Fibroblast of gingiva (primary cell): ENCODE data around the gene DIP2C.
"Not testable (repeated sequence)": the region's sequence is repeated elsewhere in the genome, so short reads cannot be mapped to it uniquely, and the experiment has no call there.

Experiments used
- DNase-seq: peaks from one replicate; pipeline ENCODE4 v3.0.0-alpha.2; 2011; ENCODE audit warnings: low read depth

The DIP2C gene

GRCh38 chr10:597976-598375 lies 91.5 kb downstream of the DIP2C start:
- no peak for DNase-seq

- no peak for DNase-seq
These were observed 92.6 kb downstream of the DIP2C start for GRCh38 chr10:596725-597345.

- not testable (repeated sequence) for DNase-seq
These were observed 93.3 kb downstream of the DIP2C start for GRCh38 chr10:596131-596530.

DNA sequence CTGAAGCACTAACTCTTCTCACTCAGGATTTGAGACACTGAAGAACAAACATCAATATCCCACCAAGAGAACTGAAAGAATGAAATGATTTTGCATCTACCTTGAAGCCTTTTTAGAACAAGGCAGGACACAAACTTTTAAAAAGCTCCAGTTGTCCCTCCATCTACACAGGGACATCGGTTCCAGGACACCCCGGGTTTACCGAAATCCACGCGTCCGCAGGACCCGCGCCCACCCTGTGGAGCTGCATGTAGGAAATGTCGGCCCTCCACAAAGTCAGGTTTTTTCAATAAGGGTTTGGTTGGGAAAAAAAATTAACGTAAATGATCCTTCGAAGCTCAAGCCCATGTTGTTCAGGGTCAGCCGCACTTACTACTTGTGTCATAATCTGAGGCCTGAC lies 94.0 kb downstream of the DIP2C start:
- no peak for DNase-seq

GRCh38 chr10:594584-595270 lies 94.7 kb downstream of the DIP2C start:
- no peak for DNase-seq

DNA sequence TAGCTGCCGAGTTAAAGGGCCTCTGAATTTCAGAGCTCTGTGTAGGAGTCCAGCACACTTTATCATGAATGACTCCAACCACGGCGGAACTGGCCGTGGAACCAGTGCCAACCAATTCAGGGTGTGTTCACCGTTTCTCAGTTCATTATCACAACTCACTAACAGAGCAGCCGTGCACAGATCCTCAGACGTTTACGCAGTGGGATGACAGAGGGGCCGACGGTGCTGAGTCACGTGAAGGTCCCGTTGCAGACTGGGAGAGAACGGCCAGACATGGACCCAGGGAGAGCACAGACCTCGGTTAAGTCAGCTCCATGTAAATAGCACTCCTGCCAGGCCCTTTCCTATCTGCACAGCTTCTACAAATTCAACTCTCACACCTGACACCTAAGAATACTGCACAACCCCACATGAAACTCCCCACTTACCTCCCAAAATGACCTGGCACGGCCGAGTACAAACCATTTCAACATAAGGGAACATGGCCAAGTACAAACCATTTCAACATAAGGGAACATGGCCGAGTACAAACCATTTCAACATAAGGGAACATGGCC lies 95.5 kb downstream of the DIP2C start:
- no peak for DNase-seq

DNA sequence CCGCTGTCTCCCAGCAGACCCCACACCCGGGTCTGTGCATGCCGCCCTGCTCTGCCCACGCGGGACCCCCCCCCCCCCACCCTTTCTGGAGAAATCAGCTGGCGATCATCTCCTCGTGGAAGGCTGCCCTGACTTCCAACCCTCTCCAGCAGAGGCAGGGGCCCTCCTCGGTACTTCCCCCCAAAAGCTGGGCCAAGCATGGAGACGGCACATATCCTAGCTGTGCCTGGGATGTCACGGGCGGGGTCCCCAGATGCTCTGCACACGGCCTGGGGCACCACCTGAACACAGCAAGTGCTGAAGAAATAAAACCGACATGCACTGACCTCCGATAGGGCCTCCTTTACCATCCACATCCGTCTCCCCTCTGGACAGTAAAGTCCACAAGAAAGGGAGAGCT lies 96.0 kb downstream of the DIP2C start:
- DNase-seq = no peak

DNA sequence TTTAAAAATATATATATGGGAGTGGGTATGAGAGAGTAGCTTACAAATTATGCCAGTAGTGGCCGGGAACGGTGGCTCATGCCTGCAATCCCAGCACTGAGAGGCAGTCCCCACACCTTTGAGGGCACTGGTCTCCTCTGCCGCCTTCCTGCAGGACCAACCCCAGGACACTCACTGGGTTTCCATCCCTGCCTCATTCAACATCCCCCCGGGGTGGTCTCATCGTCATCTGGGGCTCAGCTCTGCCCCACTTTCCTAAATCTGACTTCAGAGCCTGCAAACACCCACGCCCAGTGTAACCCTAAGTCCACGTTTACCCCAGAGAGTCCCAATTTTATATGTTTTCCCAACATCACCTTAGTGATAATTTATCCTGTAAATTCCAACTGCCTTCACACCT lies 96.5 kb downstream of the DIP2C start:
- DNase-seq = no peak

DNA sequence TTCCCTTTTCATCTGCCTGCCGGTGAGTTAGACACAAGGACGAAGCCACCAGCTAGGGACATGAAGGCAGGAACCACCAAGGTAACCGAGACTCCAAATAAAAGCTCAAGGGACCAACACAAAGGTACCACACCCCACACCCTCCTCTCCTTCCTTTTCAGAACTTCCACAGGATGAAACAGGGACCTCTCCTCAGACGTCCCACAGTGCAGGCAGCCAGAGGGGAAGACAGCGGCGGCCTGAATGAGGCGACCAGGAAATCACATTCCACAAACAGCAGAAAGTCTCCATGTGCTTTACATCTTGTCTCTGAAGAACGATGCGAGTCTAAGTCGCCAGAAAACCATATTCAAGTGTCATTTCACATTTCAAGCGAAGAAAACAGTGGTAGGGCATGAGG lies 97.8 kb downstream of the DIP2C start:
- no peak for DNase-seq

DNA sequence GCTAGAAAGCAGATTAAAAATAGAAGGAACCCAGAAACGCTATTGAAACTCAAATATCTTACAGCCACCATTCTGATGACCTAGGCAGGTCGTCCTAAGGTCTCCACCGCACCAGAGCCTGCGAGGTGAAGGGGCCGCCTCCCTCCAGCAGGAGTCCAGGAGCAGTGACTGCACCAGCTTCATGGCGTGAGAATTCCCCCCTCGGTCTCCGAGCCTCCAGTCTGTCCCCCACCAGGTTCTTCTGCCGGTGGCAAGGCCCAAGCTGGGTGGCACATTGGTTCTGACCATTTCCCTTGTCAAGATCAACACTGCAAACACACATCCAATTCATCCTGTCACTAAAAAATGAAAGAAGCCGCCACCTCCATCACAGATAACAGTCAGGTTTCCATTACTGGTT lies 98.7 kb downstream of the DIP2C start:
- DNase-seq = no peak

DNA sequence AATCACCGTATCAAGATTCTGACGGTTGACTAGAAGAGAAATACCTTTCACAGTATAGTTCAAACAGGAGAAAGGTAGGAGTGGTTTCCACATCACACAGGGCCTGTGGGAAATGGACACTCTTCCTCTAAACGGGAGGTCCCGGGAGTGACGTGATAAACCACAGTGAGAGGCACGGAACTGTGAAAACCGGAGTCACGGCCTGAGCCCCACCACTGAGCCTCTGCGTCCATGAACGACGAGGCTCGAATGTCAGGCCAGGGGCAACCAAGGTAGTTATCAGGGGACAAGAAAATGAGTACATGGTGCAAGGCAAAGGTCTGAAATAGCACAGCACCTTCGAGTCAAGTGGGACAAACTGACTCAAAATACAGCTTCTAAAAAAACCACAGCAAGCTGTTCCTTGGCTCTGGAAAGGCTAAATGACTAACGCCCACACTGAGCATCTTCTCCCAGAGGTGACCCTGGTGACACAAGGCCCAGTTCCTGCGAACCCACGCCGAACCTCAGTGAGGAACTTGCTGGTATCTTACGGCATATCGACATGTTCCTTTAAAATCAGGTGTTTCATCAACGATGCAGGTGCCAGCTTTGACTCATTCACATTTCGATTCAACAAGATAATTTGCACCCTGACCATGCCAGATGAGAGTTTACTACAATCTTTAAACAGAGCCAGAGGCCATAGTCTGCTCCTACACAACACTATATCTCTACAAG lies 99.3 kb downstream of the DIP2C start:
- DNase-seq = no peak

GRCh38 chr10:588246-589165 lies 101.0 kb downstream of the DIP2C start:
- DNase-seq = no peak

DNA sequence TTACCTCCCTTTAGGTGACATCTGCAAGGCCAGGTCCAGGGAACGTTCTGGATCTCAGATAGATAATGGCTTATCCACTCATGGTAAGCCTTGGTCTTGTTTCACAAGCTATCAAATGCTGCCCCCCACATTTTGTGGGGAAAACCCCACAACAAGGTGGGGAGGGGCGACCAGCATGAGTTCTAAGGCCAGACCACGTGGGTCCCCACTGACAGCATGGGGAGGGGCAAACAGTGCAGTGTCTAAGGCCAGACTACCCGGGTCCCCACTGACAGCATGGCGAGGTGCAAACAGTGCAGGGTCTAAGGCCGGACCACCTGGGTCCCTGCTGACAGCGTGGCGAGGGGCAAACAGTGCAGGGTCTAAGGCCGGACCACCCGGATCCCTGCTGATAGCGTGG lies 102.8 kb downstream of the DIP2C start:
- no peak for DNase-seq

DNA sequence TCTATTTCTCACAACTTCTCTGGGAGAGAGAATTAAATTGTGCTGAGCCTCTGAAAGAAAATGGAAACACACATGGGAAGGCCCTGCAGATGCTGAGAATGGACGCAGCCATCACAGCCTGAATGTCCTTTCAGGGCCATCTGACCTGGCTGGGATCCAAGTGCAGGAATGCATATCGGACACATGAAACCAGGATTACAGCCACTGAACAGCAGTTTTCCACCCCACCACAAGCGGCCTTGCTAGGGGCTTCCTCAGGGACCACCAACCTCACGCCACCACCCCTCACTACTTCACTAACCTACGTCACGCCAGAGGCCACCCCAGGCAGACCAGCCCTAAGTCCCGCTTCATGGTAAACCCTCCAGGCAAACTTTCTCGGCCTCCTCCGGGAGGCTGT lies 103.3 kb downstream of the DIP2C start:
- DNase-seq = no peak

DNA sequence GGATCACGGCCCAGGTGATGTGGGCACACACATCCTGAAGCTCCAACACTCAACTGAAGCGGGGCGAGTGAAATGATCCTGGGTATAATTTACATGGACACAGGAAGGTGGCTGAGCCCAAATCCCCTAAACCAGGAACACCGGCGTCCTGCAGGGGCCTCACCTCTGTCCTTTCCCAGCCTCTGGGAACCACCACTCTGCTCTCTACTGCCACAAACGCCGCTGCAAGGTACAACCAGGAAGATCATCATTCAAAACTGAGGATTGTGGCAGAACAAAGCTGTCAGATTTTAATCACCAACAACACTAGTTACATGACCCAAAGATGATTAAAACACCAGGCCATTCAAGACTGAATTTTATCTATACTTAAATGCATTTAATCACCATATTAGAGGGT lies 104.0 kb downstream of the DIP2C start:
- DNase-seq = no peak

DNA sequence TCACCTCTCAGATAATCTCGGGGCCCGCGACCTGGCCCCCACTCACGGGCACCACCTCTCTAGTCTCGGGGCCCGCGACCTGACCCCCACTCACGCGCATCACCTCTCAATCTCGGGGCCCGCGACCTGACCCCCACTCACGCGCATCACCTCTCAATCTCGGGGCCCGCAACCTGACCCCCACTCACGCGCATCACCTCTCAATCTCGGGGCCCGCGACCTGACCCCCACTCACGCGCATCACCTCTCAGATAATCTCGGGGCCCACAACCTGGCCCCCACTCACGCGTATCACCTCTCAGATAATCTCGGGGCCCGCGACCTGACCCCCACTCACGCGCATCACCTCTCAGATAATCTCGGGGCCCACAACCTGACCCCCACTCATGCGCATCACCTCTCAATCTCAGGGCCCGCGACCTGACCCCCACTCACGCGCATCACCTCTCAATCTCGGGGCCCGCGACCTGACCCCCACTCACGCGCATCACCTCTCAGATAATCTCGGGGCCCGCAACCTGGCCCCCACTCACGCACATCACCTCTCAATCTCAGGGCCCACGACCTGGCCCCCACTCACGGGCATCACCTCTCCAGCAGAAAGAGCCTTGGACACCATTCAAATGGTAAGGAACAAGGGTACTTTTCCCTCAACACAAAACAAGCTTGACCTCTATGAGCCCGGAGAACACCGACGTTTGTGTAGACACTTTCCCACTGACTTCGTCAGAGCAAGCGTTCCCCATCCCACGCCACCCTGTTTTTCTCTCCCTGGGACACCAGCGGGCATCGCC lies 104.8 kb downstream of the DIP2C start:
- not testable (repeated sequence) for DNase-seq

DNA sequence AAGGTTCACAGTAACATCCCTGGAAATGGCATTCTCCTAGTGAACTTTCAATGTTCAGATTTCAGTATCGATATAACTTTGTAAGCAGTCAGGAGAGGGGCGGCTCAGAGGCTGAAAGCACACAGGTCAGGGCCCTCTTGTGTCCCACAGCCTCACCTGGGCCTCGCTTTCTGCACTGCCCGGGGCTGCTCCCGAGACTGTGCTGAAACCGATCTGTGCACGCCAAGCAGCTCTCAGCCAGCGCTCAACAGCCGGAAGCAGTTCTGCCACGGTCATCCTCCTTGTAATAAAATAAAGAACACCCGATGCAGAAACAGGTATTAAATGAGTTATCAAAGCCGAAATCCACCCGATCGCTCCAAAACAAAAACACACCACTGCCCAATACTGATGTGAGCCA lies 106.0 kb downstream of the DIP2C start:
- no peak for DNase-seq

DNA sequence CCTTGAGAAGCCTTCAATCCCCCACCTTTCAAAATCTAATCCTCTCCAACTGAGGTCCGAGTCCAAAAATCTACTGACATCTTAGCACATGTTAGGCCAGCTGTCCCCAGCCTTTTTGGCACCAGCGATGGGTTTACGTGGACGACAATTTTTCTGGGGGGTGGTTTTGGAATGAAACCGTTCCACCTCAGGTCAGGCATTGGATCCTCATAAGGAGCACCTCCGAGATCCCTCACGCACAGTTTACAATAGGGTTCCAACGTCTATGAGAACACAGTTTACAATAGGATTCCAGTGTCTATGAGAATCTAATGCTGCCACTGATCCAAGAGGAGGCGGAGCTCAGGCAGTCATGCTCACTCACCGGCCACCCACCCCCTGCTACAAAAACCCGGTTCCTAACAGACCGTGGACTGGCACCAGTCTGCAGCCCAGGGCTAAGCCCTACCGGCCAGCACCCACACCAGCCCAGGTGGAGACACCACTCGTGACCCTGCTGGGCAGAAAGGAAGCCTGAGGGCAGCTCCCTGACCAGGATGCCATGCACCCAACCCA lies 107.6 kb downstream of the DIP2C start:
- no peak for DNase-seq

DNA sequence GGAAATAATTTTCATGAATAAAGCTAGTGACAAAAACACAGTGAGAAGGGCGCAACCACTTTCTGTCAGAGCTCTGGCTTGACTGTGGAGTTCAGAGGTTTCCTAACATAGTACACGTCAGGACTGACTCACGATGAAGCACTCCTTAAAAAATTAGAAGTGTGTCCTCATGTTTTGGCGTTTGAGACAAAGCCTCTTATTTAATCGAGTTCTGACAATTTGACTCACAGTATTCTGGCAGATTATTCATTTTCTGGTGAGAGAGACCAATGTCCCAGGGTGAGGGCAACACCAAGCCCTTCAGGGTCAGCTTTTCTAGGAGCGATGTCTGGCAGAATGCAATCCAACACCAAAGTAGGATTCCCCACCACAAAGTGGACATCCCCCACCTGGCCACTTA lies 108.7 kb downstream of the DIP2C start:
- peak; percentile 84 for DNase-seq

GRCh38 chr10:576130-576465 lies 113.4 kb downstream of the DIP2C start:
- peak; percentile 47 for DNase-seq
